Testis (tissue), 3 donors: ENCODE data around the gene MLANA. TPM values are rescaled to one million over a fixed set of nuclear protein-coding genes. Genes with fewer than 3 reads are reported as not detected.

ENCODE experiments used
- DNase-seq: peaks from one replicate; pipeline ENCODE4 v3.0.0-alpha.2; 2019
- H3K27ac ChIP-seq, 2 donors: fragments of 200-600 bp; sonication (generic); one replicate each; pipeline ENCODE4 v1.5.1; 2019
- H3K27me3 ChIP-seq: fragments of 200-600 bp; sonication (generic); one replicate; pipeline ENCODE4 v1.5.1; 2019
- H3K36me3 ChIP-seq: fragments of 200-600 bp; sonication (generic); one replicate; pipeline ENCODE4 v1.5.1; 2017; ENCODE audit warnings: low read depth; ENCODE audit errors: missing control alignments
- H3K4me1 ChIP-seq: fragments of 200-600 bp; sonication (generic); one replicate; pipeline ENCODE4 v1.5.1; 2019
- H3K4me3 ChIP-seq, 2 donors: fragments of 200-600 bp; sonication (generic); one replicate each; pipeline ENCODE4 v1.5.1; 2017 to 2019
- H3K9me3 ChIP-seq: fragments of 200-600 bp; sonication (generic); one replicate; pipeline ENCODE4 v1.5.1; 2017
- POLR2A ChIP-seq: fragments of 450-650 bp; IDR thresholded peaks from one replicate; pipeline ENCODE4 v1.6.1; 2017; ENCODE audit warnings: antibody characterized with exemption, mild to moderate bottlenecking, moderate library complexity
- WGBS, 2 donors: methylation state at CpG; one replicate each; pipeline ENCODE4 v1.1.5; 2018; 5-methylcytosine and 5-hydroxymethylcytosine counted together
- intact Hi-C: fragments of 100-400 bp; cut with DNase I; formaldehyde crosslinking; loops from one replicate; pipeline ENCODE4 v1.15.1; 2023; ENCODE audit warnings: low total_unique reads
- polyA plus RNA-seq: library from polyadenylated mRNA; stranded (reverse); fragments of 350-450 nt; fragmentation: Illumina TruSeq; extraction: RNeasy Lipid Tissue Mini Kit (QIAGEN cat#74804); gene quantifications from one replicate; pipeline ENCODE4 v1.2.3, GENCODE V29; 2014; ENCODE audit warnings: low read depth, low replicate concordance; ENCODE audit not compliant: insufficient read depth
- total RNA-seq, 2 donors: library from RNA; depleted of rRNA; stranded (reverse); fragments of >200 nt; gene quantifications; one replicate each; pipeline ENCODE4 v1.2.3, GENCODE V29; 2016
- TF ChIP-seq, protein P1 (sequence below), 3 experiments: fragments of 450-650 bp in 2 of 3; fragments of 200-600 bp in 1 of 3; sonication (generic) in 1 of 3; IDR thresholded peaks; one replicate each; pipeline ENCODE4 v1.5.1; 2016 to 2019; ENCODE audit warnings: antibody characterized with exemption in 3 of 3, mild to moderate bottlenecking in 2 of 3, moderate library complexity in 1 of 3

The MLANA gene
- total and polyA plus RNA-seq, 3 donors from 2014 or later, result not detected

- Histone ChIP-seq H3K27ac (no peak overlapping the region), H3K4me1 (no peaks in the 10 kb centered on the region), H3K9me3 (no peaks in the 10 kb centered on the region), H3K4me3 (no peak overlapping the region), H3K27me3 (no peaks in the 10 kb centered on the region), H3K36me3 (no peaks in the 10 kb centered on the region)
- no peak for DNase-seq
- WGBS, 2 donors, result 67 to 87% methylated on average over 2 of the region's 2 CpGs
- intact Hi-C loops, result no loop called here
- TF ChIP-seq POLR2A, result no peak
- TF ChIP-seq, protein P1, sequence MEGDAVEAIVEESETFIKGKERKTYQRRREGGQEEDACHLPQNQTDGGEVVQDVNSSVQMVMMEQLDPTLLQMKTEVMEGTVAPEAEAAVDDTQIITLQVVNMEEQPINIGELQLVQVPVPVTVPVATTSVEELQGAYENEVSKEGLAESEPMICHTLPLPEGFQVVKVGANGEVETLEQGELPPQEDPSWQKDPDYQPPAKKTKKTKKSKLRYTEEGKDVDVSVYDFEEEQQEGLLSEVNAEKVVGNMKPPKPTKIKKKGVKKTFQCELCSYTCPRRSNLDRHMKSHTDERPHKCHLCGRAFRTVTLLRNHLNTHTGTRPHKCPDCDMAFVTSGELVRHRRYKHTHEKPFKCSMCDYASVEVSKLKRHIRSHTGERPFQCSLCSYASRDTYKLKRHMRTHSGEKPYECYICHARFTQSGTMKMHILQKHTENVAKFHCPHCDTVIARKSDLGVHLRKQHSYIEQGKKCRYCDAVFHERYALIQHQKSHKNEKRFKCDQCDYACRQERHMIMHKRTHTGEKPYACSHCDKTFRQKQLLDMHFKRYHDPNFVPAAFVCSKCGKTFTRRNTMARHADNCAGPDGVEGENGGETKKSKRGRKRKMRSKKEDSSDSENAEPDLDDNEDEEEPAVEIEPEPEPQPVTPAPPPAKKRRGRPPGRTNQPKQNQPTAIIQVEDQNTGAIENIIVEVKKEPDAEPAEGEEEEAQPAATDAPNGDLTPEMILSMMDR (IDR thresholded peaks at IDR 0.05), result no peak
Observed at GRCh38 chr9:5871785-5872184, 18.9 kb upstream of the MLANA start.

GRCh38 chr9:5872511-5872910, 18.2 kb upstream of the MLANA start:
- TF ChIP-seq, protein P1 (IDR thresholded peaks at IDR 0.05), result no peak
- TF ChIP-seq POLR2A, result no peak

DNA sequence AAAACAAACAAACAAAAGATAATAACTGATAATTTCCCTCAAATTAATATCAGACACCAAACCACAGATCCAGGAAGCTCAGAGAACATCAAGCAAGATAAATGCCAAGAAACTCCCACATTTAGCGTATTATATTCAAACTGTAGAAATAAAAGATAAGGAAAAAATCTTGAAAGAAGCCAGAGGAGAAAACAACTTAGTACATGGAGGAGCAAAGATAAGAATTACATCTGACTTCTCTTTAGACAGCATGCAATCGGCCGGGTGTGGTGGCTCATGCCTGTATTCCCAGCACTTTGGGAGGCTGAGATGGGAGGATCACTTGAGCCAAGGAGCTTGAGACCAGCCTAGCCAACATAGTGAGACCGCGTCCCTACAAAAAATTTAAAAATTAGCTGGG, 17.2 kb upstream of the MLANA start:
- Histone ChIP-seq H3K27me3 (no peaks in the 10 kb centered on the region), H3K9me3 (no peaks in the 10 kb centered on the region), H3K4me1 (no peaks in the 10 kb centered on the region), H3K27ac (no peak overlapping the region), H3K36me3 (no peaks in the 10 kb centered on the region), H3K4me3 (no peak overlapping the region)
- peak; percentile 25 for DNase-seq
- TF ChIP-seq, protein P1 (IDR thresholded peaks at IDR 0.05), result no peak
- no peak for TF ChIP-seq POLR2A
- intact Hi-C loops, result no loop called here
- WGBS, 2 donors, result 67% methylated on average over 5 of the region's 5 CpGs

More at GRCh38 chr9:5872511-5872910, 18.2 kb upstream of the MLANA start:
- H3K27me3 ChIP-seq, result no peaks in the 10 kb centered on the region
- H3K36me3 ChIP-seq, result no peaks in the 10 kb centered on the region
- intact Hi-C loops, result no loop called here
- 56 to 59% methylated on average over 4 of the region's 4 CpGs for WGBS, 2 donors
- no peaks in the 10 kb centered on the region for H3K4me1 ChIP-seq
- H3K9me3 ChIP-seq, result no peaks in the 10 kb centered on the region
- no peak overlapping the region for H3K27ac ChIP-seq
- H3K4me3 ChIP-seq, result no peak overlapping the region
- no peak for DNase-seq

GRCh38 chr9:5874048-5874447, 16.6 kb upstream of the MLANA start:
- Histone ChIP-seq H3K9me3 (no peaks in the 10 kb centered on the region), H3K27ac (no peak overlapping the region), H3K4me1 (no peaks in the 10 kb centered on the region), H3K36me3 (no peaks in the 10 kb centered on the region), H3K4me3 (no peak overlapping the region), H3K27me3 (no peaks in the 10 kb centered on the region)
- TF ChIP-seq, protein P1 (IDR thresholded peaks at IDR 0.05), result no peak
- TF ChIP-seq POLR2A, result no peak
- 90 to 91% methylated on average over 2 of the region's 2 CpGs for WGBS, 2 donors
- DNase-seq, result no peak
- intact Hi-C loops, result no loop called here

DNA sequence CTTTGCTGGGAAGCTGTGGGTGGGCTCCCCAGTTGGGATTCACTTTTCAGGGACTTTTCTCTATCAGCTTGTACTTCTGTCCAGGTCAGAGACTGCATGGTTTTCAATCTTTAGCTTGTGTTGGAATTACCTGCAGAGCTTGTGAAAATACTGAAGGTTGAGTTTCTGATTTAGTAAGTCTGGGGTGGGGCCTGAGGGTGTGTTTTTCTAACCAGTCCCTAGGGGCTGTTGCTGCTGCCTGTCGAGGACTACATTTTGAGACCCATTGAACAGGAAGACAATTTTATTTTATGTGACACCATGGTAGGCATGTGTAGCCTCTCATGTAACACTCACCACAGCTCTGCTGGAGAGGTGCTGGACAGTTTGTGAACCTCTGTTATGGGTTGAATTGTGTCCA, 14.7 kb upstream of the MLANA start:
- no peak overlapping the region for H3K4me3 ChIP-seq
- H3K27me3 ChIP-seq, result no peaks in the 10 kb centered on the region
- H3K27ac ChIP-seq, result no peak overlapping the region
- 71 to 87% methylated on average over 1 of the region's 1 CpG for WGBS, 2 donors
- no peak for DNase-seq
- H3K4me1 ChIP-seq, result no peaks in the 10 kb centered on the region
- no peaks in the 10 kb centered on the region for H3K9me3 ChIP-seq
- TF ChIP-seq, protein P1 (IDR thresholded peaks at IDR 0.05), result no peak
- TF ChIP-seq POLR2A, result no peak
- H3K36me3 ChIP-seq, result no peaks in the 10 kb centered on the region
- intact Hi-C loops, result no loop called here
